Raji (cell line): ENCODE measurements around the gene MUC4.

Source experiments
- POLR2A ChIP-seq: IDR thresholded peaks from 2 replicates; pipeline ENCODE4 v1.6.1; 2011; ENCODE audit warnings: low read depth, low read length, control low read depth; ENCODE audit not compliant: insufficient read depth

Gene MUC4

DNA sequence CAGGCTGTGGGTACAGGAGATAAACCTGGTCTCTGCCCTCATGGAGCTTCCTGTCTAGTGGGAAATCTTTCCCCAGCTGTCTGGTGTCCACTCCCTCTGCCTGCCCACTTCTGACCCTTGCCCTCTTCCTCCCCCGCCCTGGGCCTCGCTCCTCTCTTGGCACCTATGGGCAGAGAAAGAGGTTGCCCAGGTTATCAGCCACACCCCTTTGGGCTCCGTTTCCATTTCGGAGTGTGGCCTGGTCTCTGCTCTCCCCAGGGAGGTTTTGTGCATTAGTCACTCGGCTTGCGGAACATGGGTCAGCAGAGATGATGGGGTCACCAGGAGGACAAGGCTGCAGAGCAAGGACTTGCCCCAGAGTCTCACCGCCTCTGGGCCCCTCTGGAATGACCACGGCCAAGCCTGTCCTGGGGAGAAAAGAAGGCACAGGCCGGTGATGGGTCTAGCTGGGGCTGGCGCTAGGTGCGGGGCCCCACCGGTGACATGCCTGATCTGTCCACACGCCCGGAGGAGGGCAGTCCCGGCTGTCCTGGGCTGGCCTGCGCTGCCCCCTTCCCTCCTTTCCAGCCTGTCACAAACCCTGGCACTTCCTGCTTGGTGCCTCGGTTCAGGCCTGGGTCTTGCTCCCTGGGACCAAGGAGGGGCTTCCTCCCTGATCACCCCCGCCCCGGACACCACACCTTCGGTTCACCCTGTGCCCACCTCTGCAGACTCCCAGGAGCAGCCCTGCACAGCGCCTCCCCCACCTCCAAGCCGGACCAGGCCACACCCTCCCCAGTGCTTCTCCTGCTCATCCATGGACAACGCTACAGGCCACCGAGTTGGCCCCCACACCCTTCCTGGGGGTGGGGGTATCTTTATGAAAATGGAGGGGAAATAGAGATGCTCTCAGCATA is 35.6 kb upstream of the MUC4 start:
- no peak for TF ChIP-seq POLR2A

DNA sequence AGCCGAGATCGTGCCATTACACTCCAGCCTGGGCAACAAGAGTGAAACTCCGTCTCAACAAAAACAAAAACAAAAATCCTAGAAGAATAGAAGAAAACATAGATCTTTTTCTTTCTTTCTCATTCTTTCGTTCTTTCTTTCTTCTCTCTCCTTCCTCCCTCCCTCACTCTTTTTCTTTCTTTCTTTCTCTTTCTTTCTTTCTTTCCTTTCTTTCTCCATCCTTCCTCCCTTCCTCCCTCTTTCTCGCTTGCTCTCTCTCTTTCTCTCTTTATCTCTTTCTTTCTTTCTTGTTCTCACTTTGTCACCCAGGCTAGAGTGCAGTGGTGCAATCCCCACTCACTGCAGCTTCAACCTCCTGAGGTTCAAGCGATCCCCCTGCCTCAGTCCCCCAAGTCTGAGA is 33.8 kb upstream of the MUC4 start:
- TF ChIP-seq POLR2A = no peak

DNA sequence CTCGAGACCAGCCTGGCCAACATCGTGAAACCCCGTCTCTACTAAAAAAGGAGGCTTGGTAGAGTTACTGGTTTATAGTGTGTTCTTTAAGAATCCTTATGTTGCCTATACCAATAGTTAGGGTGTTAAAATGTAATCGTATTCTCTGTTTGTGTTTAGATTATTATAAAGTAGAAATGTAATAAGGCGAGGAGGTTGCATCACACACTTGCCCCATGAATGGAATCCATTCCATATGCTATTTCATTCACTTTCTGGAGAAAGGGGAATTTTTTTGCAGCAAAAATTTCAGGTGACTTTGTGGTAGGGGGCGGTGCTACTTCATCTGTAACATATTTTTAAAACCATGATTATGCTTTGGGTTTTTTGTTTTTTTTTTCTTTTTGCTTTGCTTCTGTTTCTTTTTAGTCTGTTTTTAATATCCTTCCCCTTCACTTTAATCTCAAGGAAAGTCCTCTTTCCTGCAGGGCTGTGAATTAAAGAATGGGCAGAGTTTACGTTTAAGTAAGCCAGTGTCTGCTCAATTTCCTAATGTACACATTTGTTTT is 33.0 kb upstream of the MUC4 start:
- no peak for TF ChIP-seq POLR2A

DNA sequence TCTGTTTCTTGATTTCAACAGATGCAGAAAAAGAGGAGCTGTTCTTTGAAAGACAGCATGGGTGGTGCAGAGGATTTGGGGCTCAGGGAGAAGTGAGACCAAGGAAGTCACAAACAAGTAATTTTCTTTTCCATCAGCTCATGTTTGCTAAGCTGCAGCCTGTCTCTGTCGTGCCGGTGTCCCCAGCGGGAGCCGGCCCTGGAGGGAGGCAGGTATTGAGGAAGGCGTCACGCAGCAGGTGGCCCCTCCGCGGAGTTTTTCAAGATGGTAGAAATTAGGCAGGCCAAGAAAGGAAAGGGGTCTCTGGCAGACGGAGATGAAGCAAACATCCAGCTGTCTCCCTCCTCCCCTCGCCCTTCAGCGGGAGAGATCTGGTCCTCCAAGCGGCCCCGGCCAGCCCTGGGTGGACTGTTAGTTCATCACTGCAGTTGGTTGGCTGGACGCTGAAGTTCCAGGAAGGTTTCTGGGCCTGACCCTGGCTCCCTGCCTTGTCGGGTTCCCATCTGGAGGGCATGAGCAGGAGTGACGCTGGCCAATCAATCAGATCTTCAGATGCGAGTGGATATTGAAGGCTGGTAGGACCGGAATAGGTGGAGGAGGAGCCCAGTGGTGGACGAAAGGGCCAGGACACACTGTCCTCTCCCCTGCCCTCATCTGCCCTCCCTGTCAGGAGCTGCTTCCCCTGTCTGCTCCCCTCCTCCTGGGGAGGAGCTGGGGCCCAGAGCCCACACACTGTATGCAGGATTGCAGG is 27.7 kb upstream of the MUC4 start:
- TF ChIP-seq POLR2A = no peak

DNA sequence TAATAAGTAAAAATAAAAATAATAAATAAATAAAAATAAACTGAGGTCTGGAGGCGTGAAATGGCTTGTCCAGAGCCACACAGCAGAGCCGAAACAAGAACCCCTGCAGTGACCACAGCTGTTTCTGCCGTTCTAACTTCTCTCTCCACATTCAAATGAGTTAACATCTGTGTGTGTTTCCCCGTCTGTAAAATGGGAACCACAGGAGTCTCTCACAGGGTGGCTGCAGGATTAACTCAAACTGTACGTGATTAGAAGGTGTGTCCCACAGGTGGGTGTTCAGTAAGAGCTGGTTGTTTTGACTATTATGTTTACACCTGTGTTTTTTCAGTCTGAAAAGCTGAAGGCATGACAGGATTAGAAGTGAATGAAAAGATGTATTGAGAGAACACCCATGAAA is 27.0 kb upstream of the MUC4 start:
- TF ChIP-seq POLR2A = no peak

DNA sequence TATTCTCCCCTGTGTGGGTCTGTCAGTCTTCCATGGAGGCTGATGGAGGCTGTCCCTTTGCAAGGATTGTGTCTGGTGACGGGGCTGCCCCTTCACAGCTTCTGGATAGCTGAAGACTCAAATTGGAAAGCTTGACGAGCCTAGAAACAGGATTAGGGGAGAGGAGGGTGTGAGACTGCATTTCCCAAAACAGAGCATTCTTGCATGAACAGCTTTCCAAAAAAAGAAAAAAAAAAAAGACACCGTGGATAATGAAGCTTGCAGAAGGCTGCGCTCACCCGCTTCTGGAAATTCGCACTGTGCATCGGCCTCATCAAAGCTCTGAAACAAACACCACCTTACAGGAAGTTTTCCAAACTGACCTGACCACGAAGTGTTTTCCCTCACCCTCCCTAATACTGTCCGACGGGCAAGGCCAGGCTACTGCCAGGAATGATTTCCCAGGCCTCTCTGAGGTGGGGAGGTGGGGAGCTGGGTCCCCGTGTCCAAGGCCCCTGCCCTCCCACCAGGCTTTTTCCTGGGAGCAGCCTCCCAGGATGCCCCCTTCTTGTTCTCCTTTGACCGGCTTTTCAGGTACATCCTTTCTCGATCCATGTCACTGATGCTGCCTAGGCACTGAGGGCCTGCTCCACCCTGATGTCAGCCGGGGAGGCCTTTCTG is 24.9 kb upstream of the MUC4 start:
- no peak for TF ChIP-seq POLR2A

DNA sequence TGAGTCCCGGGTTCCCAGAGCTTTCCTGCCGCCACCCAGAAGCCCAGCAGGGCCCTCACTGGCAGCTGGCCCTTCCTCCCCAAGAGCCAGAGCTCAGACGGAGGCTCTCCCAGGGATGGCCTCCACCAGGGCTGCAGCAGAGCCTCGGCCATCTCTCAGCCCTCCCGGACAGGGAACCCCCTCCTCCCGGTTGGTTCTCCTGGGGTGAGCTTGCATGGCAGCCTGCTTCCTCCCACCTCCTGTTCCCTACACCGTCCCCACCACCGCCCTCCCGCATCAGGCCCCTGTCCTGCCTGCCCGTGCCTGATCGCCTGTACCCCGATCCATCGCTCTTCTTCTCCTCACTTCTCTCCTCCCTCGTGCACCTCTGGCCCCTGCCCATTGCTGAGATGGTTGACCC is 24.1 kb upstream of the MUC4 start:
- no peak for TF ChIP-seq POLR2A

DNA sequence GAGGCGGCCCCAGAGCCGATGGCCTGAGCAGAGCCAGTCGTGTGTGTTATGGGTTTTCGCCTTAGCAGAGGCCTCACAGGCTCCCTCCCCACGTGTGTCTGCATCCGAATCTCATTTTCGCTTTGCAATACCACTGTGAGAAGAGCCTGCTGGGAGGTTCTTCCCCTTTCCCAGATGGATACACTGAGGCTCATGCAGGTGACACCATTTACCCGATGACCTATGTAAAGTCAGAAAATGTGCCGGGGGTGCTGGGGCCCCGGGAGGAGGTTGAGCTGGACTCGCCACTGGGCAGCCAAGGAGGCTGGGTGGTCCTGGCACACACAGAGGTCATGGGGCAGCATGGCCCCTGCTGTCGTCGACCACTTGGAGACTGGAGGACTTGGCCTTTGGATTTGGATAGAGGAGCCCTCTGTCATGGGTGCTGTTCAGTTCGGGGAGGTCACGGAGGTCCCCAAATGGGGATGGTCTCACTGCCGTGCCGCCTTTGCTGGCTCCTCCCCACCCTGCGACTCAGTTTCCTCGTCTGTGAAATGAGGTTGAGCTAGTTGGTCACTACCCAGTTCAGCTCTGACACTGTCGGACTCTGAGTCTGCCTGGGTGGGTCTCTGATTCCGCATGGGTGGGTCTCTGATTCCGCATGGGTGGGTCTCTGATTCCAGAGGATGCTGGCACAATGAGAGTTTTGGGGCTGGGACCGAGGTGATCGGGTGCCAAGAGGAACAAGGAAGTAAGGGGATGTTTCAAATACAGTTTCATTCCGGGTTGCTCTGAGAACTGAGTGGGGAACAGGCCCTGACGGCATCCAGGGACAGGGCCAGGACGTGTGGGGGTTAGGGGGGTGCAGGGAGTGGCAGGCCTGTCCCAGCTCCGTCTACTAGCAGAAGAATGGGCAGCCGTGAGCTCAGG is 23.2 kb upstream of the MUC4 start:
- TF ChIP-seq POLR2A = no peak

DNA sequence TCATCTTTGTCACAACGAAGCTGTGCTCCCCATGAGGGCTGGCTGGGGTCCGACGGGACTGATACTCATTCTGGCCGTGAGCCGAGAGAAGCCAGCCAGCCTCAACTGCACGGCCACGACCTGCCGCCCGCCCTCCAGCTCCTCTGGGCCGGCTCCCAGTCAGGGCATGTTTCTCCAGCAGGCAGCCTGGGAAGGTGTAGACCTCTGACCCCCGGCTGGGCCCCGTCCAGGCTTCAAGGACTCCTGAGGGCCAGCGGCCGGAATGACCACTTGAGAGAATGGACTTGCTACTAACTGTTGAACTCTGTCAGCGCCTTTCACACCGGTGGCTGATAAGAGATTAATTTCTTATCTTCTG is 18.1 kb upstream of the MUC4 start:
- TF ChIP-seq POLR2A = no peak

DNA sequence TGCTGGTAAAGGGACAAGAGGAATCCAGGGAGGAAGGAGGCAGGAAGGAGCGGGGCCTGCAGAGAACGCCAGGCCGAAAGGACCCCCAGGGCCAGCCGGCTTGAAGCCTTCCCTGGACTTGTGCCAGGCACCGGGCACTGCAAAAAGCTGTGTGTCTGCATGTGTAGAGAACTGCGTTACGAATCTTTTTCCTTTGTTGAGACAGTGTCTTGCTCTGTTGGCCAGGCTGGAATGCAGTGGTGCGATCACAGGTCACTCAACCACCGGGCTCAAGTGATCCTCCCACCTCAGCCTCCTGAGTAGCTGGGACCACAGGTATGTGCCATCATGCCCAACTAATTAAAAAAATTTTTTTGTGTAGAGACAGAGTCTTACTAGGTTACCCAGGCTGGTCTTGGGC is 17.0 kb upstream of the MUC4 start:
- no peak for TF ChIP-seq POLR2A

DNA sequence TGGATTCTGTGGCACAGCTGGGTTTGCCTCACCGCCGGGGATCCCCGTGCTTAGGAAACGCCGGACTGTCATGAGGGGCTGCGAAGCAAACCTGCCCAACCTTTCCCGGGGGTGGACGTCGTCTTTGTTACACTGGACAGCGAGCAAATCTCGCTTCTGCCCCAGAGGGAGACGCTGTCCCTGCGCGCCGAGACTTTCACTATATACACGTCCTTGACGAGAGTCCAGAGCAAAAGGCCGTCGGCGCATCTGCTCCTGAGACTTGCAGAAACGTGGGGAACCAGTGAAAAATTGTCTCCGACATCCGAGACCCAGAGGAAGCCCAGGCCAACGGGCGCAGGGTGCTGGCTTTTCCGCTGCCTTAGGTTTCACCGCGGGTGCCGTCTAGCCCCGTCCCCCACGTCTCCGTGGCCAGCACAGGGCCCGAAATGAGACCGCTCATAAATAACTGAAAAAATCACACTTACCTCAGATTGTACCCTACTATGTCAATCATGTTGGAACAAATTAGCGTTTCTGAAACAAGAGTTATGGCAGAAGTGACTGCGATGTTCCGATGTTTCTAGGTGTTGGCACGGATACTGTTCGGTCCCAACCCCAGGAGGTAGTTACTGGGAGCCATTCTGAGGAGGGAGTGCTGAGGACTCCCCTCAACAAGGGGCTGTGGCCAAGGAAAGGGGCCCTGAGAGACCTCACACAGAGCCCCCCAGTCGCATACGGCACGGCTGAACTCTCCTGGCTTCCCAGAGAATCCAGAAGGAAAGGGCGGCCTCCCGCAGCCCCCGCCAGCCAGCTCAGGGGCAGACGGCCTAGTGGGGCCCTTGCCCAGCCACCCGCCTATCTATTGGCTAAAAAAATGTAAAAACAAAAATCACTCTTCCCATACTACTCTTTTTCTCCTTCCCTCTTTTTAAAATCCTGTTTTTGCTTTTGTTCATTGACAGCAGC is 14.4 kb upstream of the MUC4 start:
- no peak for TF ChIP-seq POLR2A

DNA sequence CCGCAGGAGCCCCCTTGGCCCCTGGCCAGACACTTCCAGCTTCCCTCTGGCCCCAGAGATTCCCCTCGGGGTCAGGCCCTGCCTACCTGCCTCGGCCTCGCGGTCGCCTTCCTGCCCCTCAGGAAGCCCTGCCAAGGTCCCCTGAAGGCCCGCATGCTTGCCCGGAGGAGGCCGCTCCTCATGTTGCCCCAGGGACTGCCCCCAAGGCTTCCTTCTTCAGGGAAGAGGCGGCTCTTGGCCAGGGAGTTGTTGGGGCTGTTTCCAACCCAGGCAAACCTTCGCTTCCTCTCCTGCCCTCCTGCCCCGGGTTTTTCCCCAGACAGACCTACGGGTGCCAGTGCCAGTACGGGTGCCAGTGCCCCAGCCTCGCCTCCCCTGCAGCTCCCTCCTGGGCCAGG is 13.5 kb upstream of the MUC4 start:
- no peak for TF ChIP-seq POLR2A

DNA sequence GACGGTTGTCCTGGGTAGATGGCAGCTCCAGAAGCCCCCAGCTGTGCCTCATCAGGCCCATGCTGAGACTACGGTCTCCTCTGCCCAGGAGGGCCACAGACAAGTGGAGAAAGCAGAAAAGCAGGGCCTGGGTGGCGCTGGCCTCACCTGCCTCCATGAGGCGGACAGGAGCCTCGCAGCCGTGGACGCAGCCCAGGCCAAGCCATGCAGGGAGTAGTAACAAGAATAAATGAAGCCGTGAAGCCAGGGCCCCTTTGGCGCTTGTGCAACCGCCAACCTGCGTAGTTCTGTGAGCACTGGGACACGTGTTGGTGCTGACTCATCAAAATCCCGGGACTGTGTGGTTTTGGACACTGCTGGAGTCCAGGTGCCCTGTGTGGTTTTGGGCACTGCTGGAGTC is 12.3 kb upstream of the MUC4 start:
- no peak for TF ChIP-seq POLR2A
